ENCODE measurements around the gene ART4. TPM values are rescaled to one million over a fixed set of nuclear protein-coding genes. Genes with fewer than 3 reads are reported as not detected.

Gene ART4
- not detected in 2 replicates for polyA plus RNA-seq (2011; rRNA removed)
- not detected in 2 replicates for polyA minus RNA-seq (2011; rRNA and poly(A)+ RNA removed)

DNA sequence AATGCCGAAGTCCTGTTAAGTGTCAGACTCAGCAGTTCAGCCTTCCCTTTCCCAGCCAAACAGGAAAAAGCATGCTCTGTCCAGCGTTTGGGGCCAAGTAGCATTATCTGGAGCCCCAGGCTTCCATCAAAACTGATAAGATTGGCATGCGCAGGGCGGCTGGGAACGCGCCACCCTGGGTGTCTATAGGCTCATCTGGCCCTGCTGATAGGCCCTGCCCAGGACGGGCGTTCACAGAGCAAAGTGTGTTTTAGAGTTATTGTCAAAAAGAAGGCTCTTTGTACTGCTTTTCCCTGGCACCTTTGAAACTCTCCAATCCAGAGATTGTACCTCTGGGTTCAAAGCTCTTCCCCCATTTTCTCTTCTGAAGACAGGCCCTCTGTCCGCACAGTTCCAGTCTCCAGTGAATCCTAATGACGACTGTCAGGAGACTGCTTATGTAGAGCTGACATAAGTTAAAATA, at the start of gene ART4:
Gene ART4, minus strand, starts transcription at position 102 of the 463 bp plus-strand sequence. CDS start 413 bp downstream, outside the sequence.
- Histone ChIP-seq H3K27ac (ENCODE audit: low read depth, low read length) (no peak within 1 kb of the TSS), H3K27me3 (ENCODE audit: control insufficient read depth, insufficient read depth, low read length) (no peaks in the 10 kb centered on the region), H3K4me3 (ENCODE audit: low read depth, low read length) (no peak within 1 kb of the TSS), H3K9me3 (ENCODE audit: control insufficient read depth, insufficient read depth, low read length) (no peaks in the 10 kb centered on the region)
- no peak for TF ChIP-seq CTCF (IDR thresholded peaks at IDR 0.05; ENCODE audit: low read depth, low read length)
- DNase-seq (ENCODE audit: low read depth, low spot score) = no peak
- ChIA-PET CTCF (interaction anchor here (1.1 to 7.3 kb wide), 4 partner anchors 9 to 152 kb away, joined by 3 to 191 read pairs (median 4); no protein-coding TSS in a partner anchor), POLR2A (no interaction called here)

DNA sequence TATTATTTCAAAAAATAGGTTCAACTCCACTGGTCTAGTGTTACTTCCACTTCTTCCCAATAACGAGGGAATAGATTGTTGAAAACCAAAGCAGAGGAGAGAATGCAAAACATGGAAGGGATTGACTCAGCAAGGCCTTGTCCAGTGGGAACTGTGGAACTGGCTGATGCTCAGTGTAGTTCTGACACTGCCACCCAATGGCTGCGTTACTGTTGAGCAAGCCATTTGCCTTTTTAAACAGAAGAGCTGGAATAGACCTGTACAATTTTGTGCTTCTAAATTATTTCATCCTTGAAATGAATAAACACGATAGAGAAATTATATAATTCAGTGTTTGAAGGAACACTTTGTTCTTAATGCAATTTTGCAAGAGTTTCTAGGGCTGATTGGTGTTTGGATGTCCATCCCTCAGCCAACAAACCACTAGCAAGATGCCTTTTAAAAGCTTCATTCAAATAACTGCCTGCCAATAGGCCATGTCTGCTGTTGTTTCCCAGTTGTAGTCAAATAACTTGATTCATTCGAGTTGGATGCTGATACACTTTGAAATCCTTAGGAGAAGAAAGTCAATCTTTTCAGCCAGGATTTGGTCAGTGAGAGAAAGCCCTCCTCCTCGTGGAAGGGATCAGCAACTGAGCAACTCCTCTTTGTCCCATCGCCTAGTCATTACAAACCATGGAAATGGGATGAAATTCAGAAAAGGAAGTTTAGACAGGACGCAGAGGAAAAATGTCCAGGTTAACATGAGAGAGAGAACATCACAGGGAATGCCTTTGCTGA, 49.6 kb upstream of the ART4 start:
- H3K4me3 ChIP-seq (ENCODE audit: low read depth, low read length) = no peak overlapping the region

DNA sequence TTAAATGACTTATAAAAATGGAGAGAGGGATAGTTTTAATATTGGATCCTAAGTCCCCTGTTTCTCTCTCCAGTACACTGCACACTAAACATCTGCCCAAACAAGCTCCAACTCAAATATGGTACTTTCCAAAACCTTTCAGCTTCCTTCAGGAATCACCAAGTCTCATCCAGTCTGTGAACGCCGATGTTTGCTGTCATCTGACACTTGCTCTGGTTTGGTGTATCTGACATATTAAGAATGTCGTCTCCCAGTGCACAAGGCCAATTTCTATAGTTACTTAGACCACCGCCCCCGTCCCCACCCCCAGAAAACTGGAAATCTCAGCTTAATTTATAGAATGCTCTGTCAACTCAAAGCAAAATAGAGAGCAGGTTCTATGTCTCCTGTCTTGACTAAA, 47.4 kb upstream of the ART4 start:
- DNase-seq (ENCODE audit: low read depth, low spot score) = no peak
- TF ChIP-seq CTCF (IDR thresholded peaks at IDR 0.05; ENCODE audit: low read depth, low read length) = no peak
- Histone ChIP-seq H3K4me3 (ENCODE audit: low read depth, low read length) (no peak overlapping the region), H3K9me3 (ENCODE audit: control insufficient read depth, insufficient read depth, low read length) (no peaks in the 10 kb centered on the region), H3K27ac (ENCODE audit: low read depth, low read length) (no peak overlapping the region), H3K27me3 (ENCODE audit: control insufficient read depth, insufficient read depth, low read length) (peaks cover 6% of the 10 kb centered on the region)
- CTCF ChIA-PET = interaction anchor here (0.6 to 1.4 kb wide), 6 partner anchors 20 to 104 kb away, joined by 3 to 6 read pairs (median 3); no protein-coding TSS in a partner anchor
- POLR2A ChIA-PET = no interaction called here

More for the DNA sequence above, 49.6 kb upstream of the ART4 start:
- DNase-seq (ENCODE audit: low read depth, low spot score) = no peak
- TF ChIP-seq CTCF (IDR thresholded peaks at IDR 0.05; ENCODE audit: low read depth, low read length) = no peak
- H3K27ac ChIP-seq (ENCODE audit: low read depth, low read length) = no peak overlapping the region
- ChIA-PET CTCF (interaction anchor here (1.4 to 2.3 kb wide), 4 partner anchors 45 to 102 kb away, joined by 3 to 10 read pairs (median 6); partner anchors contain the start of gene ART4), POLR2A (no interaction called here)
- H3K27me3 ChIP-seq (ENCODE audit: control insufficient read depth, insufficient read depth, low read length) = peaks cover 6% of the 10 kb centered on the region
- no peaks in the 10 kb centered on the region for H3K9me3 ChIP-seq (ENCODE audit: control insufficient read depth, insufficient read depth, low read length)

GRCh38 chr12:14886271-14886670, 42.9 kb upstream of the ART4 start:
- DNase-seq (ENCODE audit: low read depth, low spot score) = no peak
- Histone ChIP-seq H3K27ac (ENCODE audit: low read depth, low read length) (no peak overlapping the region), H3K27me3 (ENCODE audit: control insufficient read depth, insufficient read depth, low read length) (peaks cover 6% of the 10 kb centered on the region), H3K4me3 (ENCODE audit: low read depth, low read length) (no peak overlapping the region), H3K9me3 (ENCODE audit: control insufficient read depth, insufficient read depth, low read length) (no peaks in the 10 kb centered on the region)
- TF ChIP-seq CTCF (IDR thresholded peaks at IDR 0.05; ENCODE audit: low read depth, low read length) = no peak
- POLR2A ChIA-PET = no interaction called here
- CTCF ChIA-PET = interaction anchor here (1.2 kb wide), 1 partner anchor 9 kb away, joined by 3 read pairs; no protein-coding TSS in a partner anchor

GRCh38 chr12:14885718-14886221, 42.4 kb upstream of the ART4 start, which contains the start of gene MGP:
MGP (minus strand) TSS chr12:14885854; CDS start chr12:14885791, 63 bp downstream.
- POLR2A ChIA-PET = no interaction called here
- no peaks in the 10 kb centered on the region for H3K9me3 ChIP-seq (ENCODE audit: control insufficient read depth, insufficient read depth, low read length)
- DNase-seq (ENCODE audit: low read depth, low spot score) = no peak

More at GRCh38 chr12:14885718-14886221, 42.4 kb upstream of the ART4 start, which contains the start of gene MGP:
- no peak for TF ChIP-seq CTCF (IDR thresholded peaks at IDR 0.05; ENCODE audit: low read depth, low read length)
- Histone ChIP-seq H3K27ac (ENCODE audit: low read depth, low read length) (no peak within 1 kb of the TSS), H3K4me3 (ENCODE audit: low read depth, low read length) (peak within 1 kb of the TSS; percentile 39), H3K27me3 (ENCODE audit: control insufficient read depth, insufficient read depth, low read length) (peaks cover 6% of the 10 kb centered on the region)
- CTCF ChIA-PET = interaction anchor here (1.2 kb wide), 1 partner anchor 9 kb away, joined by 3 read pairs; no protein-coding TSS in a partner anchor

Data from AG04450 (cell line).